Kidney epithelial cell (primary cell): ENCODE results near the gene LIPM. TPM values are rescaled to one million over a fixed set of nuclear protein-coding genes. Genes with fewer than 3 reads are reported as not detected.

ENCODE experiments used
- DNase-seq: peaks from one replicate; pipeline ENCODE4 v3.0.0-alpha.2; 2010; ENCODE audit warnings: low read depth
- H3K27me3 ChIP-seq: 2 replicates; pipeline ENCODE4 v1.6.0; 2011; ENCODE audit warnings: low read length; ENCODE audit not compliant: control insufficient read depth, insufficient read depth
- H3K36me3 ChIP-seq: 2 replicates; pipeline ENCODE4 v1.5.1; 2011; ENCODE audit warnings: low read length; ENCODE audit not compliant: control insufficient read depth, insufficient read depth
- H3K4me3 ChIP-seq: 2 replicates; pipeline ENCODE4 v1.5.1; 2011; ENCODE audit warnings: low read depth, mild to moderate bottlenecking, control low read depth, low read length
- total RNA-seq: library from RNA; depleted of rRNA; stranded (reverse); fragments of >200 nt; gene quantifications from 2 replicates; pipeline ENCODE4 v1.2.3, GENCODE V29; 2015
- TF ChIP-seq, protein P1 (sequence below): IDR thresholded peaks from 2 replicates; pipeline ENCODE4 v1.5.1; 2011; ENCODE audit warnings: mild to moderate bottlenecking, moderate library complexity, low read length, control low read depth, inconsistent platforms; ENCODE audit not compliant: insufficient read depth, poor library complexity, severe bottlenecking

The LIPM gene
- total RNA-seq, 1 donor from 2014 or later: not detected

- no peaks in the 10 kb centered on the region for H3K27me3 ChIP-seq
- TF ChIP-seq, protein P1, sequence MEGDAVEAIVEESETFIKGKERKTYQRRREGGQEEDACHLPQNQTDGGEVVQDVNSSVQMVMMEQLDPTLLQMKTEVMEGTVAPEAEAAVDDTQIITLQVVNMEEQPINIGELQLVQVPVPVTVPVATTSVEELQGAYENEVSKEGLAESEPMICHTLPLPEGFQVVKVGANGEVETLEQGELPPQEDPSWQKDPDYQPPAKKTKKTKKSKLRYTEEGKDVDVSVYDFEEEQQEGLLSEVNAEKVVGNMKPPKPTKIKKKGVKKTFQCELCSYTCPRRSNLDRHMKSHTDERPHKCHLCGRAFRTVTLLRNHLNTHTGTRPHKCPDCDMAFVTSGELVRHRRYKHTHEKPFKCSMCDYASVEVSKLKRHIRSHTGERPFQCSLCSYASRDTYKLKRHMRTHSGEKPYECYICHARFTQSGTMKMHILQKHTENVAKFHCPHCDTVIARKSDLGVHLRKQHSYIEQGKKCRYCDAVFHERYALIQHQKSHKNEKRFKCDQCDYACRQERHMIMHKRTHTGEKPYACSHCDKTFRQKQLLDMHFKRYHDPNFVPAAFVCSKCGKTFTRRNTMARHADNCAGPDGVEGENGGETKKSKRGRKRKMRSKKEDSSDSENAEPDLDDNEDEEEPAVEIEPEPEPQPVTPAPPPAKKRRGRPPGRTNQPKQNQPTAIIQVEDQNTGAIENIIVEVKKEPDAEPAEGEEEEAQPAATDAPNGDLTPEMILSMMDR: no peak
- DNase-seq: no peak
- no peak overlapping the region for H3K4me3 ChIP-seq
- no peaks in the 10 kb centered on the region for H3K36me3 ChIP-seq
These were observed 10.7 kb downstream of the LIPM start for GRCh38 chr10:88813200-88813599.

GRCh38 chr10:88819290-88819689 is 16.8 kb downstream of the LIPM start:
- no peaks in the 10 kb centered on the region for H3K27me3 ChIP-seq
- TF ChIP-seq, protein P1: no peak
- H3K36me3 ChIP-seq: no peaks in the 10 kb centered on the region
- H3K4me3 ChIP-seq: no peak overlapping the region
- DNase-seq: no peak

DNA sequence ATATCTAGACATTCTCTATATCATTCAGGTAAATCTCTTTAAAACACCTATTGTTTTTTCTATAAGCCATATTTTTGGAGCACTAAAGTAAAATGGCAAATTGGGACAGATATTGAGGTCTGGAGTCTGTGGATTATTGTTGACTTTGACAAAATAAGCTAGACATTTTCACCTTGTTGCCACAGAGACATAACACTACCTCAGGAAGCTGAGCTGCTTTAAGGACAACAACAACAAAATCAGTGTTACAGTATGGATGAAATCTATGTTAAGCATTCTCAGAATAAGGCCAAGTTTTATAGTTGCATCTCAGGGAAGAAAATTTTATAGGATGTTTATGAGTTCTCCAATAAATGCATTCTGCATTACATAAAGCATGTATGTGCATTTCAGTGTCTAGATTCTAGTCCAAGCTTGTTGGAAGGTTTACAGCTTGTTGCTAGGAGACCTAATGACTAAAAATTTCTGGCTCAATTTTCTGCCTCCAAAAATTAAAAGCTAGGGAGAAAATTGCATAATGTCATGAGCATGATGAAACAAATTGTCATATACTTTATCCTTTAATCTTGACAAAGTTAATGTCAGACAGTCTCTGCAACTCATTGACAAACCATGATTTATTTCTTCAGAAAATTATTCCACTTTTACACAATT is 18.3 kb downstream of the LIPM start:
- Histone ChIP-seq H3K36me3 (no peaks in the 10 kb centered on the region), H3K27me3 (no peaks in the 10 kb centered on the region), H3K4me3 (no peak overlapping the region)
- no peak for DNase-seq
- TF ChIP-seq, protein P1: no peak

GRCh38 chr10:88826388-88826787 is 23.9 kb downstream of the LIPM start:
- Histone ChIP-seq H3K27me3 (no peaks in the 10 kb centered on the region), H3K36me3 (no peaks in the 10 kb centered on the region), H3K4me3 (no peak overlapping the region)
- DNase-seq: no peak
- TF ChIP-seq, protein P1: no peak

GRCh38 chr10:88827671-88828070 is 25.1 kb downstream of the LIPM start:
- DNase-seq: no peak
- H3K27me3 ChIP-seq: no peaks in the 10 kb centered on the region
- TF ChIP-seq, protein P1: no peak
- no peaks in the 10 kb centered on the region for H3K36me3 ChIP-seq
- H3K4me3 ChIP-seq: no peak overlapping the region

DNA sequence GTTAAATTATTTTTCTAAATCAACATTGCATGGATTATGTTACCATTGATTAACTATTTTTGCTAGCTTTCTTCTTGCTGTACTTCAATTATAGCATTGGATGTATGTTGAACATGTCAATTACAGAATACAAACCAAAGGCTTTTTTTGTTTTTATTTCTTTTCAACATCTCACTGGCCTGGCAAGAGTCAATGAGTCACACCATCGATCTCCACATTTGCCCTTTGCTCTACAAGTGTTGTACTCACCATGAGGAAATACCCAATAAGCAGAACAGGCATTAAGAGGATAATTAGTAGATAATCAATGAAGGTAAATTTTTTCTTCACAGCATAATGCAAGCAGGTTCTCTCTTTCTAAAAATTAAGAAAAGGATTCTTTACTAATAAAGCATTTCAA is 25.8 kb downstream of the LIPM start:
- Histone ChIP-seq H3K4me3 (no peak overlapping the region), H3K36me3 (no peaks in the 10 kb centered on the region), H3K27me3 (no peaks in the 10 kb centered on the region)
- DNase-seq: no peak
- TF ChIP-seq, protein P1: no peak
